AG09309 (cell line): ENCODE results near the gene STAB1.
"Not testable (repeated sequence)": the region's sequence is repeated elsewhere in the genome, so short reads cannot be mapped to it uniquely, and the experiment has no call there.

ENCODE experiments used
- DNase-seq: peaks from one replicate; pipeline ENCODE4 v3.0.0-alpha.2; 2010; ENCODE audit warnings: low read depth
- H3K4me3 ChIP-seq: 2 replicates; pipeline ENCODE4 v1.5.1; 2011; ENCODE audit warnings: mild to moderate bottlenecking, low read depth, low read length, moderate library complexity; ENCODE audit not compliant: control insufficient read depth
- CTCF ChIP-seq: IDR thresholded peaks from 2 replicates; pipeline ENCODE4 v1.5.1; 2011; ENCODE audit warnings: mild to moderate bottlenecking, low read depth, low read length, inconsistent platforms; ENCODE audit not compliant: insufficient read depth, control insufficient read depth; ENCODE audit errors: missing control alignments

STAB1 gene

DNA sequence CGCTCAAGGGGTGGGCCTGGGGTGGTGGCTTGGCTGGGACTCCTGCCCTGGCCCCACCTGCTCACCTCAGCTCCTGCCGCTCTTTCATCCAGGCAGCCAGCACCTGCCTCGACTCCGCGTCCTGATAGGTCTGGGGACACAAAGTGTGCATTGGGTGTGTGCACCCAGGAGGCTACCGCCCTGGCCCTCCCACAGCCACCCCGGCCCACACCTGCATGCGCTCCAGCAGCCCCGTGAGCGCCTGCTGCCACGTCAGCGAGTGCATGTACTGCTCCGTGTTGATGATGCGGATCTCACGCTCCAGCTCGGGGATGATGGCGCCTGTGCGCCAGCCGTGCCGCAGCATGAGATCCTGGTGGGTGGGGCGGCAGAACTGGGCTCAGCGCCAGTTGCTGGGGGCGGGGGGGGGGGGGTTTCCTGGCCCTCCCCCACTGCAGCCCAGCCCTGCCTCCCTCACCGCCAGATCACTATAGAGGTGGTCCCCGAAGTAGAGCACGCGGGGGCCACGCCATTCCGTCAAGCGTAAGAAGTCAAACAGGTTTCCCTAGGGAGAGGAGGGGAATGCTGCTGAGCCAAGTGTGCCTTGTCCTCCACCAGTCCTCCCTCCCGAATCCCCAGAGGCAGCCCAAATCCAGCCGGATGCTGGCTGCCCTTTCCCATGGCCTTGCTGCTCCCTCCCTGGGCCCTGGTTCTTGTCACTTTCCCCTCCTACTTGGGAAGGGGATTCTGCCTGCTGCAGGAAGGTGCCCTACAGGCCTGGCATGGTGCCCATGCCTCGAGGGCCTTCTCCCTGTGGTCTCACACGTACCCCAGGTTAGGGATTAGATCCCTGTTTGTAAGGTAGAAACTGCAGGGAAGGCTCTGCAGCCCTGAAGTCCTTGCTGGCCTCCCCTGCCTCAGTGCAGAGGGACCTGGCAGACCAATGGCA is 29.9 kb downstream of the STAB1 start:
- no peak overlapping the region for H3K4me3 ChIP-seq
- no peak for DNase-seq
- no peak for TF ChIP-seq CTCF

DNA sequence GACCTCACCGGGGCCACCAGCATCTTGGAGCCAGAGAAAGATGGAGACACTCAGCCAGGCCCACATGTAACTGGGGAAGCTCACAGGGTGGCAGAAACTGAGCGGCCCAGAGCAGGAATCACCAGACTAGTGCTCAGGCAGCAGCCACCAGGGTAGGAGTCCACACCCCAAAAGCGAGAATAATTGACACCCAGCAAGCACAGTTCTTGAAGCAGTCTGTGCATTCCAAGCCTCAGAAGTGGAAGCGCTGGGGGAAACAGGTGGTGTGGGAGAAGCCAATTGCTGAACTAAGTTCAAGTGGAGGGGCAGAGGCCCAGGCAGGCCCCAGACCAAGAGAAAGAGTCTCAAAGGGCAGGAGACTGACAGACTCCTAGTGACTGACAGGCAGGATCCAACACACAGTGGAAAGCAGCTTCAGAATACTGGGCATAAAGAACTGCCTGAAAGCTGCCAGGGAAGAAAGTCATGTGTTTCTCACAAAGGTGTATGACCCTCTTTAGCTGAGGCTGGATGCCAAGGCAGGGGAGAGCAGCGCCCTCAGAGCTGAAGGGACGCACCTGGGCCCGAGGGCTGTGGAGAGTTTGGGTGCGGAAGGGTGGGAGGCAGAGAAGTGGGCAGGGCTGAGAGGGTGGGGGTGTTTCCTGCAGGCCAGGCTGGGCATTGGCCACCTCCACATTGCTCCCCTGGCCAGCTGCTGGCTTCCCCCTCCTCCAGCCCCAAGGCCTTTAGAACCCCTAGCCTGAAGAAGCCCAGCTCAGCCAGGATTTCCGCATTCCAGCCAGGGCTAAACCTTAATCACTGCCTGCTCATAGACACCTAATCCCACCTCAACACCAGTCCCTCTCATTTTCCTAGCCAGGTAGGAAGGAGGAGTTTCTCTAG is 30.8 kb downstream of the STAB1 start:
- no peak for TF ChIP-seq CTCF

GRCh38 chr3:52526671-52527038 is 31.5 kb downstream of the STAB1 start:
- H3K4me3 ChIP-seq, DNase-seq: not testable (repeated sequence)

More for the DNA sequence above, 30.8 kb downstream of the STAB1 start:
- H3K4me3 ChIP-seq: no peak overlapping the region
- no peak for DNase-seq

DNA sequence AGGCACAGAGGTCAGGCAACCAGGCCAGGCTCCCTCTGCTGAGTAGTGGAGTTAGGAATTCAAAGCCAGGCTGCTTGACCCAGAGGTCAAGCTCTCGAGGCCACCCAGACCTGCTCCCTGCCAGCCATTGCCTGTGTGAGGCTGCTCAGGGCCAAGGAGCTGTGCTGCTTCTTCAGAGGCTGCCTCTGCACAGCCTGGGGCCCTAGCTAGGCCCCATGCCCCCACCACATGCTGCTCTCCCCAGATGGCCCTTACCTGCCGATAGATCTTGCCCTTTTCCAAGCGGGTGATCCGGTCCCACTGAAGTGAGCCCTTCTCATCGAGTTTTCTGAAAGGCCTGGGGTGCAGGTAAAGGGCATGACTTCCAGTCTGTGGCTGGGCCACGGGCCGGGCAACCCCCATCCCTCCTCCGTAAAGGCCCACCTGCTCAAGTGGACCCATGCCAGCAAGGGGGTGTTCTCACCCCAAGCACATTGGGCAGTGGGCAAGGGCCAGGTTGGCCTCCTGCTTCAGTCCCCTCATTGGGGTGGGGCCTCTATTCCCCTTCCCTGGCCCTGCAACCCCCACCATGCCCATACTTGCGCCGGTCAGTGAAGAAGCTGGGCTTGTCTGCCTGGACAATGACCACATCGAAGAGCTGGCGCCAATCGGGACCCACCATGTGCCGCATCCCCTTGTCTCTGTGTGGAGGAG is 32.0 kb downstream of the STAB1 start:
- H3K4me3 ChIP-seq: no peak overlapping the region
- DNase-seq: no peak
- no peak for TF ChIP-seq CTCF

GRCh38 chr3:52527732-52528585 is 32.8 kb downstream of the STAB1 start:
- no peak overlapping the region for H3K4me3 ChIP-seq
- TF ChIP-seq CTCF: no peak
- no peak for DNase-seq

DNA sequence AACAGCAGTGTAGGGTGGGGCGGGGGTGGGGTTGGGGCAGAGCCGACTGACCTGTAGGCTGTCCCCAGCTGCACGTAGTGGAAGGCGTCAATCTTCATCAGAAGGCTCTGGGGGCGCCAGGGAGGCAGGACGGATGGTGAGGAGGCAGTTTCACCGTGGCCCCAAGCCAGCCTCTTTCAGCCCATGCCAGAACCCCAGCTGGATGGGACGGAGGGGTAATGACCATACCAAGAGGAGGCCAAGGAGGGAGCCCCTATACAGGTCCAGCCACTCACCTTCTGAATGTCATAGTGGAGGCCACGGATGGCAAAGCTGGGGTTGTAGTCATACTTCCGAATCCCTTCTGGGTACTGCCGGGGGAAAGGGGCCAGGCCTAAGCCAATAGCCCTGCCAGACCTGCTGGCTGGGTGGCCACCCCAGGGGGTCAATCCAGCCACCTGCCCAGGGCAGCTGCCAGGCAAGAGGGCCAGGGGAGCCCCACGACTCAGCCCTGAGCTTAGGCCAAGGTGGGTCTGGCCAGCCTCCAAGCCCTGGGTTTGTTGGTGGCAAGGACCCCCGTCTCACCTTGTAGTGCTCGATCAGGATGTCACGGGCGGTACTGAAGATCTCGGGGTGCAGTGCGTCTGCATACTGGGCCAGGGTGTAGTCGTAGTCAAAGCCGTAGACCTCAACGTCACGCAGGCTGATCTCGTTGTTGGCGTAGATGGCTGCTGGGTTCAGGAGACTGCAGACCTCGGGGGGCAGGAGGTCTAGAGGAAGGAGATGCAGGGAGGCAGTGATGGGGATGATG is 33.6 kb downstream of the STAB1 start:
- H3K4me3 ChIP-seq: no peak overlapping the region
- DNase-seq: no peak
- TF ChIP-seq CTCF: no peak
